Testis (tissue), 2 donors: ENCODE measurements around the gene SEC14L1.

ENCODE experiments used
- POLR2A ChIP-seq: fragments of 450-650 bp; IDR thresholded peaks from one replicate; pipeline ENCODE4 v1.6.1; 2017; ENCODE audit warnings: antibody characterized with exemption, mild to moderate bottlenecking, moderate library complexity
- TF ChIP-seq, protein P1 (sequence below), 3 experiments: fragments of 450-650 bp in 2 of 3; fragments of 200-600 bp in 1 of 3; sonication (generic) in 1 of 3; IDR thresholded peaks; one replicate each; pipeline ENCODE4 v1.5.1; 2016 to 2019; ENCODE audit warnings: antibody characterized with exemption in 3 of 3, mild to moderate bottlenecking in 2 of 3, moderate library complexity in 1 of 3

DNA sequence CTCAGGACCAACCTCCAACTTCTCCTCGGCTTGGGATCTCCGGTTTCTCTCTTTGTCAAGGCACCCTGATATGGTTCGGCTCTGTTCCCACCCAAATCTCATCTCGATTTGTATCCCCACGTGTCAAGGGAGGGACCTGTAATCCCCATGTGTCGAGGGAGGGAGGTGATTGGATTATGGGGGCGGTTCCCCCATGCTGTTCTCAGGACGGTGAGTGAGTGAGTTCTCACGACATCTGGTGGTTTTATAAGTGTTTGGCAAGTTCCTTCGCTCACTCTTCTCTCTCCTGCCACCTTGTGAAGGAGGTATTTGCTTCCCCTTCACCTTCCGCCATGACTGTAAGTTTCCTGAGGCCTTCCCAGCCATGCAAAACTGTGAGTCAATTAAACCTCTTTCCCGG lies 117.9 kb downstream of the SEC14L1 start:
- TF ChIP-seq, protein P1, sequence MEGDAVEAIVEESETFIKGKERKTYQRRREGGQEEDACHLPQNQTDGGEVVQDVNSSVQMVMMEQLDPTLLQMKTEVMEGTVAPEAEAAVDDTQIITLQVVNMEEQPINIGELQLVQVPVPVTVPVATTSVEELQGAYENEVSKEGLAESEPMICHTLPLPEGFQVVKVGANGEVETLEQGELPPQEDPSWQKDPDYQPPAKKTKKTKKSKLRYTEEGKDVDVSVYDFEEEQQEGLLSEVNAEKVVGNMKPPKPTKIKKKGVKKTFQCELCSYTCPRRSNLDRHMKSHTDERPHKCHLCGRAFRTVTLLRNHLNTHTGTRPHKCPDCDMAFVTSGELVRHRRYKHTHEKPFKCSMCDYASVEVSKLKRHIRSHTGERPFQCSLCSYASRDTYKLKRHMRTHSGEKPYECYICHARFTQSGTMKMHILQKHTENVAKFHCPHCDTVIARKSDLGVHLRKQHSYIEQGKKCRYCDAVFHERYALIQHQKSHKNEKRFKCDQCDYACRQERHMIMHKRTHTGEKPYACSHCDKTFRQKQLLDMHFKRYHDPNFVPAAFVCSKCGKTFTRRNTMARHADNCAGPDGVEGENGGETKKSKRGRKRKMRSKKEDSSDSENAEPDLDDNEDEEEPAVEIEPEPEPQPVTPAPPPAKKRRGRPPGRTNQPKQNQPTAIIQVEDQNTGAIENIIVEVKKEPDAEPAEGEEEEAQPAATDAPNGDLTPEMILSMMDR (IDR thresholded peaks at IDR 0.05): no peak
- TF ChIP-seq POLR2A: no peak
